ENCODE results near the gene RBM4. TPM values are rescaled to one million over a fixed set of nuclear protein-coding genes. Genes with fewer than 3 reads are reported as not detected.

Gene RBM4
- polyA plus RNA-seq, 3 donors, result 79.9 to 103 (median 97.5) TPM

DNA sequence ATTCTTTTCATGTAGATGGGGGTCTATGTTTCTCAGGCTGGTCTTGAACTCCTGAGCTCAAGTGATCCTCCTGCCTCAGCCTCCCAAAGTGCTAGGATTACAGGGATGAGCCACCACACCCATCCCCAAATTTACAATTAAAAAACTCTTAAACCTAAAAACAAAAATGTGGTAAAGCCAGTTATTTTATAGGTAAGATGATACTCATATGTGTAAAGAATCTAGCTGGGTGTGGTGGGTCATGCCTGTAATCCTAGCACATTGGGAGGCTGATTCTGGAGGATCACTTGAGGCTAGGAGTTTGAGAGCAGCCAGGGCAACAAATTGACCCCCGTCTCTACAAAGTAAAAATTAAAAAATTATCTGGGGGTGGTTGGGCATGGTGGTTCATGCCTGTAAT is 26.0 kb upstream of the RBM4 start:
- no peak overlapping the region for H3K27ac ChIP-seq (ENCODE audit: low read depth, low read length)
- WGBS, 3 donors, result 94 to 100% (median 94%) methylated on average over 1 of the region's 1 CpG

DNA sequence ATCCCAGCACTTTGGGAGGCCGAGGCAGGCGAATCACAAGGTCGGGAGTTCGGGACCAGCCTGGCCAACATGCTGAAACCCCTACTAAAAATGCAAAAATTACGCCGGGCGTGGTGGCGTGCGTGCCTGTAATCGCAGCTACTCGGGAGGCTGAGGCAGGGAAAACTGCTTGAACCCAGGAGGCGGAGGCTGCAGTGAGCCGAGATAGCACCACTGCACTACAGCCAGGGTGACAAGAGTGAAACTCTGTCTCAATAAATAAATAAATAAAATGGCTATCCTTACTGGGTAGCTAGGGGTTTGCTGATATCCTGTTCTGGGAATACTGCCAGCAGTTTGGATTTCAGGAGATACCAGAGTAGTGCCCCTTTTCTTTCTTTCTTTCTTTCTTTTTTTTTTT is 24.4 kb upstream of the RBM4 start:
- WGBS, 3 donors, result 84 to 91% (median 88%) methylated on average over 13 of the region's 13 CpGs

DNA sequence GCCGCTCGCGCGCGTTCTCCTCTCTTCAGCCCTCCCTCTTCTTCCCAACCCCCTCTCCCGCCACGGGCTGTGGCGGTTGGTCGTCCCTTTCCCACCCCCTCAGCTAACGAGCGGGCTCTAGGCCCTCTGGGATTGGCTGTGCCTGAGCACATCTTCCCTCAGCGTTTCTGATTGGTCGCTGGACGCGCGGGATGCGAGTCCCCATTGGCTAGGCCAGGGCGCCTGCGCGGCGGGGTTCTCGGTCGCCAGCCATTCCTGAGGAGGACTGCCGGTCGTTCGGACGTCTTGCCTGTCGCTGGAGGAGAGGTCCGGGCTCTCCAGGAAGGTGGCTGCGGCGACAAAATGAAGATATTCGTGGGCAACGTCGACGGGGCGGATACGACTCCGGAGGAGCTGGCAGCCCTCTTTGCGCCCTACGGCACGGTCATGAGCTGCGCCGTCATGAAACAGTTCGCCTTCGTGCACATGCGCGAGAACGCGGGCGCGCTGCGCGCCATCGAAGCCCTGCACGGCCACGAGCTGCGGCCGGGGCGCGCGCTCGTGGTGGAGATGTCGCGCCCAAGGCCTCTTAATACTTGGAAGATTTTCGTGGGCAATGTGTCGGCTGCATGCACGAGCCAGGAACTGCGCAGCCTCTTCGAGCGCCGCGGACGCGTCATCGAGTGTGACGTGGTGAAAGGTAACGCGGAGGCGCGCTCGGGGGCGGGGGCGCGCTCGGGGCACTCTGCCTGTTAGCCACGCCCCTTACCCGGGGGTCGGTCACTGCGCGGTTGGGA is 21.9 kb upstream of the RBM4 start, which contains the start of gene RBM14:
Gene RBM14 (plus strand): TSS at position 252 of the 776 bp plus-strand sequence. CDS start 91 bp downstream, at position 343.
- 0% methylated on average over 90 of the region's 90 CpGs for WGBS, 3 donors
- H3K27ac ChIP-seq (ENCODE audit: low read depth, low read length), result peak within 1 kb of the TSS; percentile 82

More for the DNA sequence above, 24.4 kb upstream of the RBM4 start:
- H3K27ac ChIP-seq (ENCODE audit: low read depth, low read length), result no peak overlapping the region

DNA sequence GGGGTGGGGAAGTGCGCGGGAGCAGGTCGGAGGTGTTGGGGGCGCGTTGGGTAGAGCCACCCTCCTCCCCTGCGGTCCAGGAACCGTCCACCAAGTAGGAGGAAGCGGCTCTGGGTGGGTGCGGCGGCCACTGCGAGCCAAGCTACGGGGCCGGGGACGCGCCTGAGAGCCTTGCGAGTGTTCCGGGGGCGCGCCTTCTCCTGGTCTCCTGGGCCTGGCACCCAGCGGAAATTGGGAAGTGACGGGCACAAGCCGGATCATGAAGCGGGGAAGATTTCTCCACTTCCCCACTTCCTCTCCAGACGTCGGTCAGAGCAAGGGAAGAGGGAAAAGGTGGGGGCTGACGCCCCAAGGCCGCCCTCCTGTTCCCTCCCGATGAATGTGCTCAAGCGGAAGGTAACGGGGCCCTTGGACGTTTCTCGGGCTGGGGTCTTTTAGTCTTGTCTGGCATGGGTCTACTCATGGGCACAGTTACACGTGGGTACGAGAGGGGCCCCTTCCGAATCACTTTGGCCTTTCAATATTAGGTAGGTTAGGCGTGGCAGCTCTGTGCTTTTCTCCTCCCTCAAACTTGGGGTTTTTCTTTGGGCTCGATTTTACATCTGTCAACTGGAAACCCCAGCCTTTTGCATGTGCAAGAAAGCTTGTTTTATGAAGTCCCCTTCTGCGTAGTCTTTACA is 21.2 kb upstream of the RBM4 start:
- WGBS, 3 donors, result 0 to 1% (median 0%) methylated on average over 35 to 38 of the region's 38 CpGs

DNA sequence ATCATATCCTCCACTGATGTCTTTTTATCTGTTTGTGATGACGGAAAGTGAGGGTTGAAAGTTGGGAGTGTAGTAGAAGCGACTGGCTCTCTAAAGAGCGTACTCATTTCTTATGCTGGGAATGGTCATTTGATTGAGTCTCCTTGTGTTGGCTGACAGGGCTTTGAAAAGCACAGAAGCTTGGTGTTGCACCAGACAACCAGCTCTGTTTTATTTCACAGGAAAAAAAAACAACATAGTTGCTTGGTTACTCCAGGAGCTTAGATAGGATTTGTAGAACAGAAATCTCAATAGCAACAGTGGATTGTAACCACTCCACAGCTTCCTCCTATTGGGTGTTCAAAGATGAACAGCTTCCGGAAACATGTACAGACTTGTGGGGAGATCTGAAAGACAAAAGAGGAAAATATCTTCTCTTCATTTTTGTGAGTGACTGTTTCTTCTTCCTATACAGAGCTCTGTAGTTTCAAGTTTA is 19.4 kb upstream of the RBM4 start:
- WGBS, 3 donors, result 20 to 38% (median 35%) methylated on average over 4 of the region's 4 CpGs
- no peak overlapping the region for H3K27ac ChIP-seq (ENCODE audit: low read depth, low read length)

More for the DNA sequence above, 21.2 kb upstream of the RBM4 start:
- peak overlapping the region; percentile 82 for H3K27ac ChIP-seq (ENCODE audit: low read depth, low read length)

DNA sequence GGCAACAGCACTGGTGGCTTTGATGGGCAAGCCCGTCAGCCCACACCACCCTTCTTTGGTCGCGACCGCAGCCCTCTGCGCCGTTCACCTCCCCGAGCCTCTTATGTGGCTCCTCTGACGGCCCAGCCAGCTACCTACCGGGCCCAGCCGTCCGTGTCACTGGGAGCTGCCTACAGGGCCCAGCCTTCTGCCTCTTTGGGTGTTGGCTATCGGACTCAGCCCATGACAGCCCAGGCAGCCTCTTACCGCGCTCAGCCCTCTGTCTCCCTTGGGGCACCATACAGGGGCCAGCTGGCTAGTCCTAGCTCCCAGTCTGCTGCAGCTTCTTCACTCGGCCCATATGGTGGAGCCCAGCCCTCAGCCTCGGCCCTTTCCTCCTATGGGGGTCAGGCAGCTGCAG is 14.1 kb upstream of the RBM4 start:
- 82 to 83% (median 82%) methylated on average over 15 to 16 of the region's 16 CpGs for WGBS, 3 donors

DNA sequence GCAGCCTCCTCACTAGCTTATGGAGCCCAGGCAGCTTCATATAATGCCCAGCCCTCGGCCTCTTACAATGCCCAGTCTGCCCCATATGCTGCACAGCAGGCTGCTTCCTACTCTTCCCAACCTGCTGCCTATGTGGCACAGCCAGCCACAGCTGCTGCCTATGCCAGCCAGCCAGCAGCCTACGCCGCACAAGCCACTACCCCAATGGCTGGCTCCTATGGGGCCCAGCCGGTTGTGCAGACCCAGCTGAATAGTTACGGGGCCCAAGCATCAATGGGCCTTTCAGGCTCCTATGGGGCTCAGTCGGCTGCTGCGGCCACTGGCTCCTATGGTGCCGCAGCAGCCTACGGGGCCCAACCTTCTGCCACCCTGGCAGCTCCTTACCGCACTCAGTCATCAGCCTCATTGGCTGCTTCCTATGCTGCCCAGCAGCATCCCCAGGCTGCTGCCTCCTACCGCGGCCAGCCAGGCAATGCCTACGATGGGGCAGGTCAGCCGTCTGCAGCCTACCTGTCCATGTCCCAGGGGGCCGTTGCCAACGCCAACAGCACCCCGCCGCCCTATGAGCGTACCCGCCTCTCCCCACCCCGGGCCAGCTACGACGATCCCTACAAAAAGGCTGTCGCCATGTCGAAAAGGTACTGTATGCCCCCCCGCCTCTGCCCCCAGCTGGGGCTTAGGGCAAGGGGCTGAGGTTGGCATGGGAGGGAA is 13.3 kb upstream of the RBM4 start:
- 93 to 94% (median 94%) methylated on average over 22 to 26 of the region's 26 CpGs for WGBS, 3 donors
- H3K27ac ChIP-seq (ENCODE audit: low read depth, low read length), result no peak overlapping the region

More for the DNA sequence above, 14.1 kb upstream of the RBM4 start:
- H3K27ac ChIP-seq (ENCODE audit: low read depth, low read length), result no peak overlapping the region

DNA sequence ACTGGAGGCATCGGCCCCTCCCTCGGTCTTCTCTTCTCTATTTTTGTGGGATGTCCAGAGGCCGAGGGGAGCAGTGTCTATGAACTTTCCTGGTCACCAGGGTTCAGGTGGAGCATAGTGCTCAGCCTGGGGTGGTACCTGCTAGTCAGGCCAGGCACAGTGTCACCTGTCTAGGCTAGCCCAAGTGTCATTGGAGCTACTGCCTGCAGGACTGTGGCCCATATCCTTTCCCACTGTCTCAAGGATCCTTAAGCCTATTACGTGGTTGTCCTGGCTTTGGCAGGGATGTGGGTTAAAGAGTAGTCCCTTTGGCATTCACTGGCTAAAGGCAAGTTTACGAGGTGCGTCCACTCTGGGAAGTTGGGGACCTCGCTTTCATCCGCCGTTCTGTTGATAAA is 12.8 kb upstream of the RBM4 start:
- no peak overlapping the region for H3K27ac ChIP-seq (ENCODE audit: low read depth, low read length)
- 77 to 92% (median 91%) methylated on average over 9 of the region's 9 CpGs for WGBS, 3 donors

DNA sequence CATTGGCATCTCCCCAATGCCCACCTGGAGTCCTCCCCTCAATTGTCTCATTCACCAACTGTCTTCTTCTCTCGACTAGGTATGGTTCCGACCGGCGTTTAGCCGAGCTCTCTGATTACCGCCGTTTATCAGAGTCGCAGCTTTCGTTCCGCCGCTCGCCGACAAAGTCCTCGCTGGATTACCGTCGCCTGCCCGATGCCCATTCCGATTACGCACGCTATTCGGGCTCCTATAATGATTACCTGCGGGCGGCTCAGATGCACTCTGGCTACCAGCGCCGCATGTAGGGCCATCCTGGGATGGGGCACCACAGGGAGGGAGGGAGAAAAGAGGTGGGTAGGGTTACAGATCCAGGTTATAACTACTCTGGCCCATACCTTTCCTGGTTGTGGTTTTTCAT is 12.1 kb upstream of the RBM4 start:
- WGBS, 3 donors, result 96% methylated on average over 25 of the region's 25 CpGs
- H3K27ac ChIP-seq (ENCODE audit: low read depth, low read length), result no peak overlapping the region

DNA sequence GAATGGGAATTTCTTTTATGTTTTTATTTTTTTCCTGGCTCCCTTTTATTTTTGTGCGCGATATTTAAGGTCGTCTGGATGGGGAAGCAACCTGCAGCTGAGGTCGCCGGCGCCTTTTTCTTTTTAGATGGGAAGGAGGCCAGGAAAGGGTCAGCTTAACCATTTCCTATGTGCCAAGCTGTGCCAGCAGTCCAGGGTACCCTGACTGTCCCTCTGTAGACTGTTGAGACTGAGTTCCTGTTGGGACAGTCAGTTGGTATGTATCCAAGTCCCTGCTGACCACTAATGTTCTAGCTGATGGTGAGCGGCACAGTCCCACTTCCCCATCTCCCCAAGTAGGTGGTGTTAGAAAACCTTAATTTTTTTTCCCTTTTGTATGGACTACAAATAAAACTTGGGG is 11.6 kb upstream of the RBM4 start:
- H3K27ac ChIP-seq (ENCODE audit: low read depth, low read length), result no peak overlapping the region
- WGBS, 3 donors, result 51 to 82% (median 72%) methylated on average over 7 of the region's 7 CpGs

DNA sequence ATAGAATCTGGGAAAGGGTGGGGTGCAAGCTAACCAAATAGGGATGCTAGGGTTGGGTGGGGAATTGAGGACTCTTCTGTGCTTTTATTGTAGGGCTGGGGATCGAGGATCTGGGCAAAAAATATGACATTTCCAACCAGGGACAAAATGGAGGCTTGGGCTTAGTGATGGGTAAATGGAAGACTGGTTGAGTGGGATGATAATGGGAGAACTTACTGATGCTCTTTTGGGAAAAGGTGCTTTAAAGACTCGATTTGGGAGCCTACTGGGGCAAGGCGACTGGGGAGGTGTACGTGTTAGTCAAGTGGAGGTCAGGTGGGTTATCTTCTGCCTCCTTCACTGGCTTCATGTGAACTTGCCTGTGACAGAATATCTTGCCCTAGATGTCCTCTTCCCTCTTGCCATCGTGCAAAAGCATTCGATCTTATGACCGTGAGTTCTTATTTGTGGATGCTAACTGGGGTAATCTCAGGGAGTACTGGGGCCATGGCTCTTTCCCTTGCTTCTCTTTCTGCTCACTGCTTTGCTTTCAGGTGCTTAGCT is 10.4 kb upstream of the RBM4 start:
- 94 to 95% (median 94%) methylated on average over 7 of the region's 7 CpGs for WGBS, 3 donors
- H3K27ac ChIP-seq (ENCODE audit: low read depth, low read length), result no peak overlapping the region

DNA sequence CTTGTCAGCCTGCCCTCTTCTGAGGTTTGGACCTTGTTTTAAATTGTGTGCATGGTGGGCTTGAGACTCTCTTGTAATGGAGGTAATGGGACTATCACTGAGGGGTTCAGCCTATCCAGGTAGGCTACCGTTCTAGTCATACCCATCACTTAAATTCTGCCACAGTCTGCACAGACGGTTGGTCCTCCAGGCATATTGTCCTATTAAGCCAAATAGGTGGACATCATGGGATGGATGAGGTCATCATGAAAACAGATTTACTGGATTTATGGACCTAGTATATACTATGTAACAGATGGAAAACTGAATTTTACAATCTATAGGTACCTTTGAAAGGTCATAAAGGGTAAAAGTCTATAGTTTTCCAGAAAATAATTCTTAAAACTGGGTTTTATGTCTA is 9.1 kb upstream of the RBM4 start:
- 86 to 88% (median 87%) methylated on average over 2 of the region's 2 CpGs for WGBS, 3 donors
- no peak overlapping the region for H3K27ac ChIP-seq (ENCODE audit: low read depth, low read length)

DNA sequence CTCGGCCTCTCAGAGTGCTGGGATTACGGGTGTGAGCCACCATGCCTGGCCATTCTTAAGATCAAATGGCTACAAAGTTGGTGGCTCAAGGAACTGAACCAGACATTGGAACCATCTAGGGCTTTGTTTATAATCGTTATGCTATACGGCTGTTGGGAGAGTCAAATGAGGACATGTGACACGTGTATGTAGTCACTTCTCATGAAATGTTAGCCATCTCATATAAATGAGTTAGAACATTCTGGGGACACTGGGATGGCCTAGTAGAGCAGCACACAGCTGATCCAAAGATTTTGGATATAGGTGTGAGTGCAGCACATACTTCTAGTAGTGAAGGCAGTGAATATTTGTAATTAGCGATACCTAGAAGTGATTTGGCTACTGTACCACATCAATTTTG is 6.6 kb upstream of the RBM4 start:
- H3K27ac ChIP-seq (ENCODE audit: low read depth, low read length), result no peak overlapping the region
- WGBS, 3 donors, result 88 to 93% (median 92%) methylated on average over 6 of the region's 6 CpGs

DNA sequence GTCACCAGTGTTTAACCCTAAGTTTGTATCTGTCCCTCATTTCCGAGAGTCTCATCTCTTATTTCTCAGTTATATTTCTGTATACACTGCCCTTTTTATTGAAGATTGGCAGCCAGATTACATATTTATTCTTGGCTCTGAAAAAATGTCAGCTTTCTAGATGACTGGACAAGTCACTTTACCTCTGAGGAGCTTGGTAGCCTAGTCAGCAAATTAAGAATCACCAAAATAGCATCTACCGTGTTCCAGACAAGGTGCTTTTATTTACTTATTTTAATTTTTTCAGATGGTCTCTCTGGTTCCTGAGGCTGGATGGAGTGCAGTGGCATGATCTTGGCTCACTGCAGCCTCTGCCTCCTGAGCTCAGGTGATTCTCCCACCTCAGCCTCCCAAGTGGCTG is 5.6 kb upstream of the RBM4 start:
- WGBS, 3 donors, result 87 to 91% (median 89%) methylated on average over 2 of the region's 2 CpGs
- H3K27ac ChIP-seq (ENCODE audit: low read depth, low read length), result no peak overlapping the region

DNA sequence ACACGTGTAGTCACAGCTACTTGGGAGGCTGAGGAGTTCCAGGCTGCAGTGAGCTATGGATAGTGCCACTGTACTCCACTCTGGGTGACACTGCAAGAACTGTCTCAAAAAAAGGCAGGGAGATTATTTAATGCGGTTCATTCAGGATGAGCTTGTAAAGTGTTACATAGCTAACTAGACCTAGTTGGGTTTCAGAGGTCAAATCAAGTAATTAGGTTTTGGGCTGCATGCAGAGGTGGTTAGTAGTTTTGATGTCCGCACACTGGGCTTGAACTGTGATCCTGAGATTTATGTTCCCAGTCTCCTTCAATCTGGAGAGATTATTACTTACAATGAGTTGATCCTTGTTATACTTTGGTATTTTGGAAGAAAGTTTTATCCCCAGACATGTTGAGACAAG is 2.1 kb upstream of the RBM4 start:
- 82 to 88% (median 83%) methylated on average over 3 of the region's 3 CpGs for WGBS, 3 donors
- no peak overlapping the region for H3K27ac ChIP-seq (ENCODE audit: low read depth, low read length)

DNA sequence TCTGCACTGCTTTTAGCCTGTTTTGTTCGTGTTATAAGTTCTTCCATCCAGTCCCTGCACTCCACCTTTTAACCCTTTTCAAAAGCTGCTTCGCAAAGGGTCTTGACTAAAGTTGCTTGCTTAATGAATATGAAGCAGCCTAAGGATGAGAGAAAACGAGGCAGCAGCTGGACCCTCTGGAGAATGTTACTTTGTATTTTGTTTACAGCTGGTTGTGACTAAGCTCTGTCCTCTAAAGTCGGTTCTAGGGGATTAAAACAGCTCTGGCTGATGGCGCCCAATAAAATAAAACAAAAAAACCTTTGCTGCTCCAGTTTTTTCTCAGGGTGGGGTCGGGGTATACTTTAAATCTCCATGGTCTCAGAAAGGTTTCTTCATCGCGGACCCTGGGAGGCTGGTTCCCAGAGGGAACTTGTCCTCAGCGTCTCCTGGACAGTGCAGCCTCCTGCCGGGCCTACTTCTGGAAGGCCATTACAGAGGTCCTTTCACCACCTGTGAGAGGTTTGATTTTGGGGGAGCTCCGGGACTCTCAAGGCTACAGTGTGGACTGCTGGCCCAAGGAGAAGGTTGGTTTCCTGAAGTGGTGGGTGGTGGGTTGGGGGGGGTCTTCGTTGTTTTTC is 836 bp upstream of the RBM4 start:
- 46 to 49% (median 48%) methylated on average over 12 of the region's 12 CpGs for WGBS, 3 donors
- no peak overlapping the region for H3K27ac ChIP-seq (ENCODE audit: low read depth, low read length)

DNA sequence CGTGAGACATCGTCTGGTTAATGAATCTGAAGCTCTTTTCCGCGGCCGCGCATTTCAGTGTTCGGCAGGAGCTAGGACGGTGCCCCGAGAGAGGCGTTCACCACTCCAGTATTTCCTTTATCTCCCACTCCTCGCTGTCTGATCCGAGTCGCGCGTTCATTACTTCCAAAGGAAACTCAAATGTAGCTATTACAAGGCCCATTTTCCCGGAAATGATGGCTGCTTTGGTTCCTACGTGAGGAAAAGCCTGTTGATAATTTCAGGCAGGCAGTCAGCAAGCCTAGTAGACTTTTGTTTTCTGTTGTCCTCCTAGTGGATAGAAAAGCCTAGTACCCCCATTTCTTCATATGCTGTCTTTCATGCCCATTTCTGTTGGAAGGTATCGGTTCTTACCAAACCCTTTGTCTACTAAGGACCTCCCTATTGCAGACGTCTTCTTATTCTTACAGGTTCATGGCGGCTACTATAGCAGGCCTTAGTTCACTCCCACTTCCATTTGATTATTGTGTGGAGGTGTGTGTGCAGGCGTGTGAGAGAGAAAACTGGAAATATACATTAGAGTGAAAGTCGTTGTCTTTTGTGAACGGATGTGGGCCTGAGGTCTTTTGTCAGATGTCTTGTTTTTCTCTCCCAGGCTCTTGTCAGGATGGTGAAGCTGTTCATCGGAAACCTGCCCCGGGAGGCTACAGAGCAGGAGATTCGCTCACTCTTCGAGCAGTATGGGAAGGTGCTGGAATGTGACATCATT is 737 bp downstream of the RBM4 start:
- WGBS, 3 donors, result 2 to 8% (median 6%) methylated on average over 27 of the region's 27 CpGs
- peak overlapping the region; percentile 59 for H3K27ac ChIP-seq (ENCODE audit: low read depth, low read length)
